ENCODE measurements around the gene NGB.

GRCh38 chr14:77238356-77238755 is 32.6 kb downstream of the NGB start:
- TF ChIP-seq CTCF (IDR thresholded peaks at IDR 0.05; ENCODE audit: low read length) (no peak), EZH2 (IDR thresholded peaks at IDR 0.05; ENCODE audit: borderline replicate concordance, low read length) (no peak)
